ENCODE results near the gene DTX3.

DTX3 gene

DNA sequence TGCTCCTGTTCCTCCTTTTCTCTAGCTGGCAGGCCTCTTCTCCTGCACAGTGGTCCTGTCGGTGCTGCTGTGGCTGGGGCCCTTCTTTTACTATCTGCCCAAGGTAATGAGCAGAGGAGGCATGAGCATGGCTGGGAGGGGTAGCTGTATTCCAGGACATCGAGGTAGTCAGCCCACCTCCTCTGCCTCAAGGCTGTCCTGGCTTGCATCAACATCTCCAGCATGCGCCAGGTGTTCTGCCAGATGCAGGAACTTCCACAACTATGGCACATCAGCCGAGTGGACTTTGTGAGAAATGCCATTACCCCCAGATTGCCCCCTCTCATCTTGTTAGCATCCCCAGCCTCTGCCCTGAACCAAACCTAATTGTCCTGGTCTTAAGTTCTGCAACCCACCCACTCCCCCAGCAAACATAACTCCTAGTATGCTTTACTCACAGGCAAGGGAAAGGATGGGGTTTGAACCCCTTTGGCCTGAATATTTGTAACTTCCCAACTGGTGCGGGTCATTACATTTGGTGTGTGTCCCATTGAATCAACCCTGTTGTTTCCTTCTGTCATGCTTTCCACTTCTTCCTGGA is 19.3 kb downstream of the DTX3 start:
- TF ChIP-seq SNAI2 (CRISPR knock-in tag; IDR thresholded peaks at IDR 0.05), result no peak
- TF ChIP-seq TCF4 (CRISPR knock-in tag; IDR thresholded peaks at IDR 0.05; ENCODE audit: borderline replicate concordance), result no peak
- no peak for TF ChIP-seq OSR1 (CRISPR knock-in tag; IDR thresholded peaks at IDR 0.05)
- TF ChIP-seq GLIS3 (CRISPR knock-in tag; IDR thresholded peaks at IDR 0.05), result no peak
- TF ChIP-seq PATZ1 (CRISPR knock-in tag; IDR thresholded peaks at IDR 0.05; ENCODE audit: borderline replicate concordance), result no peak
- TF ChIP-seq CSRNP3 (CRISPR knock-in tag; IDR thresholded peaks at IDR 0.05), result no peak
- no peak for TF ChIP-seq ZFP3 (CRISPR knock-in tag; IDR thresholded peaks at IDR 0.05)
- TF ChIP-seq ZNF565 (CRISPR knock-in tag; conservative IDR thresholded peaks at IDR 0.05; ENCODE audit: low read depth), result no peak
- TF ChIP-seq BACH2 (CRISPR knock-in tag; IDR thresholded peaks at IDR 0.05; ENCODE audit: borderline replicate concordance), result no peak
- TF ChIP-seq ZC3H10 (CRISPR knock-in tag; IDR thresholded peaks at IDR 0.05), result no peak
- TF ChIP-seq, protein P1, sequence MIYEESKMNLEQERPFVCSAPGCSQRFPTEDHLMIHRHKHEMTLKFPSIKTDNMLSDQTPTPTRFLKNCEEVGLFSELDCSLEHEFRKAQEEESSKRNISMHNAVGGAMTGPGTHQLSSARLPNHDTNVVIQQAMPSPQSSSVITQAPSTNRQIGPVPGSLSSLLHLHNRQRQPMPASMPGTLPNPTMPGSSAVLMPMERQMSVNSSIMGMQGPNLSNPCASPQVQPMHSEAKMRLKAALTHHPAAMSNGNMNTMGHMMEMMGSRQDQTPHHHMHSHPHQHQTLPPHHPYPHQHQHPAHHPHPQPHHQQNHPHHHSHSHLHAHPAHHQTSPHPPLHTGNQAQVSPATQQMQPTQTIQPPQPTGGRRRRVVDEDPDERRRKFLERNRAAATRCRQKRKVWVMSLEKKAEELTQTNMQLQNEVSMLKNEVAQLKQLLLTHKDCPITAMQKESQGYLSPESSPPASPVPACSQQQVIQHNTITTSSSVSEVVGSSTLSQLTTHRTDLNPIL (CRISPR knock-in tag; IDR thresholded peaks at IDR 0.05; ENCODE audit: low read depth), result no peak
- ATAC-seq, result no peak

DNA sequence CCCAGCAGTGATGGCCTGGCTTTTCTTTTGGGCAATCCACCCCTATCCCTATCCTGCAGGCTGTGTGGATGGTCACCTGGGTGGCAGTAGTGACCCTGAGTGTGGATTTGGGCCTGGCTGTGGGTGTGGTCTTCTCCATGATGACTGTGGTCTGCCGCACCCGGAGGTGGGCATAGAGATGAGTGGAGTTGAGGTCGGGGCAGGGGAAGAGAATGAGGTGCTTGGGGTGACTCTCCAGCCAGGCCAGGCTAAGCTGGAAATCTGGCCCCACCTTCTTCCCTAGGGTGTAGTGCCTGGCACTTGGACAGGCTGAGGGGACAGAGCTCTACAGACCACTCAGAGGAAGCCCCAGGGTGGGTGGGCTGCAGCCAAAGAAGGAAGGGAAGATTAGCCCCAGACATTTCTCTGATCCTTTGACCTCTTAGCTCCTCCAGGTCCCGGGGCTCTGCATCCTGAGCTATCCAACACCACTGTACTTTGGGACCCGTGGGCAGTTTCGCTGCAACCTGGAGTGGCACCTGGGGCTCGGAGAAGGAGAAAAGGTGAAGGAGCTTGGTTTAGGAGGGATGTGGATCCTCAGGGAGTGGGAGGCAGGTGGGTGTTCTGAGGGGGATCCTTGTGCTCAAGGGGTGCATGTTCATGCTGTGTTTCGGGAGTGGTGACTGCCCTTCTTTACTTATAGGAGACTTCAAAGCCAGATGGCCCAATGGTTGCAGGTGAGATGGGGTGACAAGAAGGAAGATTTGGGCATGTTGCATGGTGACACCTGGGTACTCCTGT is 20.0 kb downstream of the DTX3 start:
- TF ChIP-seq ESRRG (CRISPR knock-in tag; IDR thresholded peaks at IDR 0.05) (no peak), TOX (CRISPR knock-in tag; IDR thresholded peaks at IDR 0.05; ENCODE audit: borderline replicate concordance) (no peak), ISL1 (CRISPR knock-in tag; IDR thresholded peaks at IDR 0.05) (no peak), CSDC2 (CRISPR knock-in tag; IDR thresholded peaks at IDR 0.05) (no peak), SNAI2 (CRISPR knock-in tag; IDR thresholded peaks at IDR 0.05) (no peak)
- ATAC-seq, result no peak

DNA sequence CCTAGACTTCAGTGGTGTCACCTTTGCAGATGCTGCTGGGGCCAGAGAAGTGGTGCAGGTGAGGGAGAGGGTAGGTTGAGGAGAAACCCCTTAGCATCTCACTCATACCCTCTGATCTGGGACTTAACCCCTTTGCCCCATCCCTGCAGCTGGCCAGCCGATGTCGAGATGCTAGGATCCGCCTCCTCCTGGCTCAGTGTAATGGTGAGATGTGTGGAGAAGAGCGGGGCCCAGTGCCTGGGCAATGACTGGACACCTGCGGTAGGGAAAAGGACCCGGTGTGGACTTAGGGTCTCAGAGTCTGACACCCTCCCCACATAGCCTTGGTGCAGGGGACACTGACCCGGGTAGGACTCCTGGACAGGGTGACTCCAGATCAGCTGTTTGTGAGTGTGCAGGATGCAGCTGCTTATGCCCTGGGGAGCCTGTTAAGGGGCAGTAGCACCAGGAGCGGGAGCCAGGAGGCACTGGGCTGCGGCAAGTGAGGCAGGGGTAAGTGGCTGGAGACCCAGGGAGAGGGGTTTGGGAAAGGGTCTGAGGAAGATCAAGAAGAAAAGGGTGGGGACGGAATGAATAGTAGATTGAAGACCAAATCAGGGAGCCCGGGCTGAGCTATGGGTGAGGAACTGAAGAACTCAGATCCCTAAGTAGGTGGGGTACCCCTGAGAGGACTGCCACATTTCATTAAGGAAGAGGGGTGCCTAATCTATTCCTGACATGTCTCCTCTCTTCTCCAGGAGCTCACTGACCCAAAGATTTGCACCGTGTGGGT is 20.8 kb downstream of the DTX3 start:
- TF ChIP-seq RARB (CRISPR knock-in tag; IDR thresholded peaks at IDR 0.05), result no peak
- no peak for TF ChIP-seq TSHZ2 (CRISPR knock-in tag; IDR thresholded peaks at IDR 0.05)
- no peak for TF ChIP-seq TCF4 (CRISPR knock-in tag; IDR thresholded peaks at IDR 0.05; ENCODE audit: borderline replicate concordance)
- no peak for TF ChIP-seq PATZ1 (CRISPR knock-in tag; IDR thresholded peaks at IDR 0.05; ENCODE audit: borderline replicate concordance)
- TF ChIP-seq ESRRG (CRISPR knock-in tag; IDR thresholded peaks at IDR 0.05), result no peak
- no peak for TF ChIP-seq CSRNP3 (CRISPR knock-in tag; IDR thresholded peaks at IDR 0.05)
- TF ChIP-seq TOX (CRISPR knock-in tag; IDR thresholded peaks at IDR 0.05; ENCODE audit: borderline replicate concordance), result no peak
- TF ChIP-seq GLIS3 (CRISPR knock-in tag; IDR thresholded peaks at IDR 0.05), result no peak
- TF ChIP-seq ZFP3 (CRISPR knock-in tag; IDR thresholded peaks at IDR 0.05), result no peak
- no peak for TF ChIP-seq ZC3H10 (CRISPR knock-in tag; IDR thresholded peaks at IDR 0.05)
- no peak for TF ChIP-seq SNAI2 (CRISPR knock-in tag; IDR thresholded peaks at IDR 0.05)
- TF ChIP-seq ARNTL (CRISPR knock-in tag; IDR thresholded peaks at IDR 0.05; ENCODE audit: borderline replicate concordance, low read depth), result no peak
- TF ChIP-seq CSDC2 (CRISPR knock-in tag; IDR thresholded peaks at IDR 0.05), result no peak
- no peak for TF ChIP-seq POU6F1 (CRISPR knock-in tag; IDR thresholded peaks at IDR 0.05; ENCODE audit: borderline replicate concordance, low read depth)
- no peak for TF ChIP-seq PPARA (CRISPR knock-in tag; IDR thresholded peaks at IDR 0.05; ENCODE audit: borderline replicate concordance)
- no peak for TF ChIP-seq ZNF565 (CRISPR knock-in tag; conservative IDR thresholded peaks at IDR 0.05; ENCODE audit: low read depth)
- no peak for TF ChIP-seq ISL1 (CRISPR knock-in tag; IDR thresholded peaks at IDR 0.05)
- TF ChIP-seq ZFP30 (CRISPR knock-in tag; IDR thresholded peaks at IDR 0.05), result no peak
- TF ChIP-seq ZNF70 (CRISPR knock-in tag; IDR thresholded peaks at IDR 0.05), result no peak
- ATAC-seq, result no peak

Data from SK-N-SH treated with all-trans-retinoic acid at 6 μM for 48 hours (cell line).